ENCODE measurements around the gene ZNF326. TPM values are rescaled to one million over a fixed set of nuclear protein-coding genes. Genes with fewer than 3 reads are reported as not detected.

The ZNF326 gene
- total and polyA plus RNA-seq, 2 experiments from 2014 or later, result 16.5 to 36.1 TPM

DNA sequence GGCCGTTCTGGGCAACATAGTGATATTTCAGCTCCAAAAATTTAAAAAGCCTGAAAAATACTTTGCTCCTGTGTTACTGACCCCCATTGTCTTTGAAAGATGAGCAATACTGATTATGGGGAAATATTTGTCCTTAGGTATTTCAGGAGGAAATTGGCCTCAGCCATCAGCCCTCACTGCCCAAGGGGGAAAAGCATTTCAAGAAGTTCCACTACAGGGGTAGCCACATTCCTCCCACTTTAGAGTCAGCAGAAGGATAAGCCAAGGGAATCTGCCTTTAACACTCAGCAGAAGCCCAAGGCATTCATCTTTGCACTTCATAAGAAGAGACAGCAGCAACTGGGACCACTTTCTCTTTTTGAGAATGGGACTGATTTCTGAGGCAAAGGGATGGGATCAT is 40.5 kb upstream of the ZNF326 start:
- H3K9me3 ChIP-seq (ENCODE audit: low read depth), result no peaks in the 10 kb centered on the region
- H3K27ac ChIP-seq, result no peak overlapping the region
- no peak overlapping the region for H3K4me3 ChIP-seq
- TF ChIP-seq, protein P1, sequence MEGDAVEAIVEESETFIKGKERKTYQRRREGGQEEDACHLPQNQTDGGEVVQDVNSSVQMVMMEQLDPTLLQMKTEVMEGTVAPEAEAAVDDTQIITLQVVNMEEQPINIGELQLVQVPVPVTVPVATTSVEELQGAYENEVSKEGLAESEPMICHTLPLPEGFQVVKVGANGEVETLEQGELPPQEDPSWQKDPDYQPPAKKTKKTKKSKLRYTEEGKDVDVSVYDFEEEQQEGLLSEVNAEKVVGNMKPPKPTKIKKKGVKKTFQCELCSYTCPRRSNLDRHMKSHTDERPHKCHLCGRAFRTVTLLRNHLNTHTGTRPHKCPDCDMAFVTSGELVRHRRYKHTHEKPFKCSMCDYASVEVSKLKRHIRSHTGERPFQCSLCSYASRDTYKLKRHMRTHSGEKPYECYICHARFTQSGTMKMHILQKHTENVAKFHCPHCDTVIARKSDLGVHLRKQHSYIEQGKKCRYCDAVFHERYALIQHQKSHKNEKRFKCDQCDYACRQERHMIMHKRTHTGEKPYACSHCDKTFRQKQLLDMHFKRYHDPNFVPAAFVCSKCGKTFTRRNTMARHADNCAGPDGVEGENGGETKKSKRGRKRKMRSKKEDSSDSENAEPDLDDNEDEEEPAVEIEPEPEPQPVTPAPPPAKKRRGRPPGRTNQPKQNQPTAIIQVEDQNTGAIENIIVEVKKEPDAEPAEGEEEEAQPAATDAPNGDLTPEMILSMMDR (IDR thresholded peaks at IDR 0.05; ENCODE audit: low read depth, low read length), result no peak
- no peaks in the 10 kb centered on the region for H3K36me3 ChIP-seq
- H3K27me3 ChIP-seq, result no peaks in the 10 kb centered on the region
- no peak for DNase-seq (ENCODE audit: low read depth in 1 of 2, low spot score in 1 of 2)
- H3K4me1 ChIP-seq (ENCODE audit: low read depth), result no peaks in the 10 kb centered on the region

DNA sequence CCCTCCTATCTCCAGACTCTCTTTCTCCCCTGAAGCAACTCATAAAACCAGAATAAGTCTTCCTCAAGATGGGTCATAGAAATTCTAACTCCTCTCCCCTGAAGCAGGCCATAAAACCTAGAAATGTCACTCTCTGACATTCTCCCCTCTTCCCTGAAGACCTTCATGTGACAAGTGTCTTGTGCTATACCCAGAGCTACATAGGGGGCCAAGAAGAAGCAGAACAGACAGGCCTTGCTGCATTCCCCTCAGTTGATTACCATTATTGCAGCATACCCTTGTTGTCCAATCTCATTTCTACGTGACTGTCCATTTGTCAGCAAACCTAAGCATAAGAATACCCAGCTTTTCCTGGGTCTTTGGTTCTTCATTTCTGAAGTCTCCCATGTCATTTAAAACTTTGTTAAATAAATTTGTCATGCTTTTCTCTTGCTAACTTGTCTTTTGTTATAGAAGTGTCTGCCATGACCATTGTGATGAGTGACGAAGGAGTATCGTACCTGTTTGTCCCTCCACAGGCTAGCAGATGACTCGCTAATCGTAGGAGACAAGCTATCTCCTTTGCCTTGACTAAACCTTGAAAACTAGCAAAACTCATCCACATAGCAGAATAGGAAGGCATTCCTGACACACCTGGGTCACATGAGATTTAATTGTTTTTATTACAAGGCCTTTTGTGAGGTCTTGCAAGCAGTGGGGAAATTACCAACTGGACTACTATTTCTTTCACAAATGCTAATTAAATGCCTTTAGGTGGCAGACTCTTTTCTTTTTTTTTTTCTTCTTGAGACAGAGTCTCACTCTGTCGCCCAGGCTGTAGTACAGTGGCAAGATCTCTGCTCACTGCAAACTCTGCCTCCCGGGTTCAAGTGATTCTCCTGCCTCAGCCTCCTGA is 39.4 kb upstream of the ZNF326 start:
- no peaks in the 10 kb centered on the region for H3K36me3 ChIP-seq
- H3K27me3 ChIP-seq, result no peaks in the 10 kb centered on the region
- no peak overlapping the region for H3K4me3 ChIP-seq
- H3K27ac ChIP-seq, result no peak overlapping the region
- DNase-seq (ENCODE audit: low read depth in 1 of 2, low spot score in 1 of 2), result no peak
- TF ChIP-seq, protein P1 (IDR thresholded peaks at IDR 0.05; ENCODE audit: low read depth, low read length), result no peak
- no peaks in the 10 kb centered on the region for H3K9me3 ChIP-seq (ENCODE audit: low read depth)
- no peaks in the 10 kb centered on the region for H3K4me1 ChIP-seq (ENCODE audit: low read depth)

DNA sequence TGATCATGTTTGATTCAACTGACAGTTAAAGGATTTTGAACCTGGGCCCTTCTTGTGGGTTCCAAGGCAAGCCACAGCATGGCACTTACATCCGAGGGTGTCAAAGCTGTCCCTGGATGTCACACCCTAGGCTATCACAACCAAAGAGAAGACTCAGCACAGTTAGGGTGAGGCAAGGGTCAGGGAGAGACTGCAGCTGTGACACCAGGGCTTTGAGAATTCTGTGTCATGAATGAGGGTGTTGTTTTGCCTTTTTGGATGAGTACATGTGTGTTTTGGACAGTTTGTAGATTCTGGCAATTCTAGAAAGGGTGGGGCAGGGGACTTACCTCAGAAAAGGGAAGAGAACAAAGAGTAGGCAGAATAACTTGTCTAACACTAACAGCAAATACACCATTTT is 37.8 kb upstream of the ZNF326 start:
- H3K4me3 ChIP-seq, result no peak overlapping the region
- H3K4me1 ChIP-seq (ENCODE audit: low read depth), result no peaks in the 10 kb centered on the region
- H3K36me3 ChIP-seq, result no peaks in the 10 kb centered on the region
- TF ChIP-seq, protein P1 (IDR thresholded peaks at IDR 0.05; ENCODE audit: low read depth, low read length), result no peak
- no peaks in the 10 kb centered on the region for H3K27me3 ChIP-seq
- no peaks in the 10 kb centered on the region for H3K9me3 ChIP-seq (ENCODE audit: low read depth)
- H3K27ac ChIP-seq, result no peak overlapping the region
- no peak for DNase-seq (ENCODE audit: low read depth in 1 of 2, low spot score in 1 of 2)

DNA sequence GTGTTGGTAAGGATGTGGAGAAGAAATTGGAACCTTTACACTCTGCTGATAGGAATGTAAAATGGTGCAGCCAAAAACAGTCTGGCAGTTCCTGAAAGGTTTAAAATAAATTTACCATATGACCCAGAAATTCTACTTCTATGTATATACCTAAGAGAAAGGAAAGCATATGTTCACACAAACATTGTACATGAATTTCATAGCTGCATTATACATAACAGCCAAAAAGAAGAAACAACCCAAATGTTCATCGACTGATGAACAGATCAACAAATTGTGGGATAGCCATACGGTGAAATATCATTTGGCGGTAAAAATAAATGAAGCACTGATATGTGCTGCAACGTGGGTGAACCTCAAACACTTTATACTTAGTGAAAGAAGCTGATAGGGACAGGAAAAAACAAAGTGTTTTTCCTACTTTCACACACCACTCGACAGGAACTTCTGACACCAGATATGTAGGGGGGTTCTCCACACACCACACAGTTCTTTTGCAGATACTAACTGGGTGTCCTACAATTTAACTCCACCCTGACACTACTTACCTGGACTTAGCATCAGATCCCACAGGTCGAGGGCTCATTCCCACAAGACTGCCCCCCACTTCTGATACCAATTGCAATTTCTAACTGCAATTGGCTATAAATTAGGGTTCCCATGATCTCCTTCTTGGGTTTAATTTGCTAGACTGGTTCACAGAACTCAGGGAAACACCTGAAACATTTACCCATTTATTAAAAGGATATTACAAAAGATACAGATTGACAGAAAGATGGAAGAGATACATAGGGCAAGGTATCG is 35.9 kb upstream of the ZNF326 start:
- TF ChIP-seq, protein P1 (IDR thresholded peaks at IDR 0.05; ENCODE audit: low read depth, low read length), result no peak
- Histone ChIP-seq H3K27ac (no peak overlapping the region), H3K9me3 (ENCODE audit: low read depth) (no peaks in the 10 kb centered on the region), H3K27me3 (no peaks in the 10 kb centered on the region), H3K36me3 (no peaks in the 10 kb centered on the region), H3K4me3 (no peak overlapping the region), H3K4me1 (ENCODE audit: low read depth) (no peaks in the 10 kb centered on the region)
- no peak for DNase-seq (ENCODE audit: low read depth in 1 of 2, low spot score in 1 of 2)

DNA sequence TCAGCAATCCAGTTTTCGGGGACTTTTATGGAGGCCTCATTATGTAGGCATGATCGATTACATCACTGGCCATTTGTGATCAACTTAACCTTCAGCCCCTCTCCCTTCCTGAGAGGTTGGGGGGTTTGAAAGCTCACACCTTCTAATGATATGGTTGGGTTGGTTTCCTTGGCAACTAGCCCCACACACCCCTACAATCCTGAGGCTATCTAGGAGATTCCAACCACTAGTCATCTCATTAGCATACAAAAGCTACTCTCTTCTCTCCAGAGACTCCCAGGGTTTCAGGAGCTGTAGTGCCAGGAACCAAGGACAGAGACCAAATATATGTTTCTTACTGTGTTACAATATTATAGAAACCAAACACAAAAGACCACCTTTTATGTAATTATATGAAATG is 35.2 kb upstream of the ZNF326 start:
- no peaks in the 10 kb centered on the region for H3K36me3 ChIP-seq
- no peak overlapping the region for H3K27ac ChIP-seq
- no peaks in the 10 kb centered on the region for H3K9me3 ChIP-seq (ENCODE audit: low read depth)
- TF ChIP-seq, protein P1 (IDR thresholded peaks at IDR 0.05; ENCODE audit: low read depth, low read length), result no peak
- H3K4me1 ChIP-seq (ENCODE audit: low read depth), result no peaks in the 10 kb centered on the region
- no peaks in the 10 kb centered on the region for H3K27me3 ChIP-seq
- H3K4me3 ChIP-seq, result no peak overlapping the region
- DNase-seq (ENCODE audit: low read depth in 1 of 2, low spot score in 1 of 2), result no peak

Data from cardiac muscle cell (in vitro differentiated cells and primary cell).